HG03439 (cell line): ENCODE results near the gene SMAP1.

Source experiments
- ATAC-seq: cut with Tn5 transposase; IDR thresholded peaks from one replicate; pipeline ENCODE4 v1.9.1; 2021; ENCODE audit warnings: mild to moderate bottlenecking, moderate library complexity; ENCODE audit not compliant: unreplicated experiment

Gene SMAP1

GRCh38 chr6:70667711-70668498, at the start of gene SMAP1:
TSS of gene SMAP1 (plus strand) at chr6:70667883. CDS start at chr6:70668024, 141 bp downstream.
- ATAC-seq, result peak; percentile 94

GRCh38 chr6:70620746-70621145, 46.9 kb upstream of the SMAP1 start:
- ATAC-seq, result no peak

DNA sequence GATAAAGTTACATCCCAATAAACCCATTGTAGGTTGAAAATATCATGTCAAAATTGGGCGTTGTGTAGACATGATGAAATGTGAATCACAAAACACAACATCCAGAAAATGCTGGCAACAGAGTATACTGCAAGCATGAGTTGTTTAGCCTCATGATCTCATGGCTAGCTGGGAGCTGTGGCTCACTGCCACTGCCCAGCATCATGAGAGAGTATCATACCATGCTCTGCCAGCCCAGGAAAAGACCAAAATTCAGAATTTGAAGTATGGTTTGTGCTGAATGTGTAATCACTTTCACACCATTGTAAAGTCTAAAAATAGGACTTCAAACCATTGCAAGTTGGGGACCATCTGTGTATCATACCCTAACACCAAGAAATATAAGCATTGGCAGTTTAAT, 45.2 kb upstream of the SMAP1 start:
- no peak for ATAC-seq

DNA sequence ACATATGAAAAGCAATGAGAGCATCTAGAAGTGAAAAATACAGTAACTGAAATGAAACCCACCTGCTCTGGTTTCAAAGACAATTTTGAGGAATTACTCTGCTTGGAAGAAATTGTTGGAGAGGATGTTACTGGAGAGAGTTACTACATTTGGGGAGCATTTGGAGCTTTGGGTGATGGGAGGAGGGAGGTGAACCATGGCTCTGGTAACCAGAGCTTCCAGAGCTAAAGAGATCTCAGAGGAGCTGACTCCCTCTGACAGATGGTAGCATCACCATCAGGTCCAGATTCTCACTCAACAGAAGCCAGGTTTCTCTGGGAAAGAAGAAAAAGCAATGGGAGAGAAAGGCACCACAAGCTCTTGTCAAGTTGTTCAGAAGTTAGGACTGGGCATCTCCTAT, 42.2 kb upstream of the SMAP1 start:
- no peak for ATAC-seq

- ATAC-seq, result no peak
These were observed 40.0 kb upstream of the SMAP1 start for GRCh38 chr6:70627500-70628254.

GRCh38 chr6:70629929-70630328, 37.8 kb upstream of the SMAP1 start:
- no peak for ATAC-seq

DNA sequence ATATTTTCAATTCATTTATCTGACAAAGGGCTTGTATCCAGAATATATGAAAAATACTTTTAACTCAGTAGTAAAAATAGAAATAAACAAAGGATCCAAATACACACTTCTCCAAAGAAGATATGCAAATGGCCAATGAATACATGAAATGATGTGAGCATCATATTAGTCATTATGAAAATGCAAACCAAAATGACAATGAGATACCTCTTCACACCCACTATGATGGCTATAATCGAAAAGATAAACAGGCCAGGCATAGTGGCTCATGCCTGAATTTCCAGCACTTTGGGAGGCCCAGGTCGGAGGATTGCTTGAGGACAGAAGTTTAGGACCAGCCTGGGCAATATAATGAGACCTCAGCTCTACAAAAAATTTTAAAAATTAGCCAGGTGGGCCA, 33.8 kb upstream of the SMAP1 start:
- ATAC-seq, result no peak

DNA sequence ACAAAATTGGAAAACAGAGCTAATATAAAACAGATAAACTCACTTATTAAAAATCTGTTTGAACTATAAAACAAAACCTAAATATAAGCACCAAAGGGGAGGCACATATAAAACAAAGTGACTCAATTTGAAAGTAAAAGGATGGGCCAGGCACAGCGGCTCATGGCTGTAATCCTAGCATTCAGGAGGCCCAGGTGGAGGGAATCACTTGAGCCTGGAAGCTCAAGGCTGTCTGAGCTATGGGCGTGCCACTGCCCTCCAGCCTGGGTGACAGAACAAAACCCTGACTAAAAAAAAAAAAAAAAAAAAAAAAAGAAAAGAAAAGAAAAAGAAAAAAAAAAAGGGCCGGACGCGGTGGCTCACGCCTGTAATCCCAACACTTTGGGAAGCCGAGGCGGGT, 31.1 kb upstream of the SMAP1 start:
- ATAC-seq, result no peak

- no peak for ATAC-seq
These were observed 29.2 kb upstream of the SMAP1 start for GRCh38 chr6:70638468-70638867.

- ATAC-seq, result no peak
These were observed 16.3 kb upstream of the SMAP1 start for GRCh38 chr6:70651326-70651905.

GRCh38 chr6:70652216-70652615, 15.5 kb upstream of the SMAP1 start:
- no peak for ATAC-seq

GRCh38 chr6:70657706-70658105, 10.0 kb upstream of the SMAP1 start:
- no peak for ATAC-seq

- ATAC-seq, result no peak
These were observed 3.7 kb upstream of the SMAP1 start for GRCh38 chr6:70663881-70664466.

GRCh38 chr6:70666706-70667105, 977 bp upstream of the SMAP1 start:
- no peak for ATAC-seq

GRCh38 chr6:70667256-70667710, 400 bp upstream of the SMAP1 start:
- ATAC-seq, result no peak

GRCh38 chr6:70668499-70668812, 773 bp downstream of the SMAP1 start:
- ATAC-seq, result no peak

GRCh38 chr6:70669133-70669532, 1.4 kb downstream of the SMAP1 start:
- no peak for ATAC-seq

DNA sequence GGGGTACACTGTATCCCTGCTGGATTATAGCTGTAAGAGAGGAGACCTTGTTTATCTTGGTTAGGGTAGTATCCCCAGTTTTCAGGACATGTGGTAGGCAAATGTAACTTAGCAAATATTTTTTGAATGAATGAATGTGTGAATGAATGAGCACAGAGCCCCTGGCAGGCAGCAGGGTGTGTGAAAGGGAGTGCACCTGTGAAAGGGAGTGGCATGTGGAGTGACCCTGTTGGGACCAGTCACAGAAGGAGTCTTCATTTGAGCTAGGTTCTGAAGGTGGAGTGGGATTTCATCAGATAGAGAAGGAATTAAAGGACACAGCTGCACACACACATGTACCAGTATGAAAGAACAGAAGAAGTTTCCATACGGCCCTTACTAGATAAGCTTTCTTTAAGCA, 4.9 kb downstream of the SMAP1 start:
- no peak for ATAC-seq

- ATAC-seq, result no peak
These were observed 5.4 kb downstream of the SMAP1 start for GRCh38 chr6:70673054-70673453.

- ATAC-seq, result no peak
These were observed 5.9 kb downstream of the SMAP1 start for GRCh38 chr6:70673601-70674000.

DNA sequence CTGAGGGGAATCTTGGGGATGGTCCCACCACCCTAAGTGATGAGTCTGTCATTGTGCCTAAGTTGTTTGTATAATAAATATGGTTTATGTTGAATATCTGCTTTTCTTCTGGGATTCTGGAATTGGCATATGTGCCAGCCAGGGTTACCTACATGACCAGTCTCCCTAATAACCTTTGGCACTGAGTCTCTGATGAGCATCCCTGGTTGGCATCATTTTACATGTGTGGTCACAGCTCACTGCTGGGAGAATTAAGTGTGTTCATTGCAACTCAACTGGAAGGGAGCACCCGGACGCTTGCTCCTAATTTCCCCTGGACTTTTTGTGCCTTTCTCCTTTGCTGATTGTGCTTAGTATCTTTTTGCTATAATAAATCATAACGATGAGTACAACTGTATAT, 8.1 kb downstream of the SMAP1 start:
- no peak for ATAC-seq

GRCh38 chr6:70676821-70677220, 9.1 kb downstream of the SMAP1 start:
- no peak for ATAC-seq
